ENCODE measurements around the gene UTP25. TPM values are rescaled to one million over a fixed set of nuclear protein-coding genes. Genes with fewer than 3 reads are reported as not detected.
A peak's percentile ranks its signal among the peaks of the same experiment; 100 is the strongest.

UTP25 gene
- total and polyA plus RNA-seq, 11 donors: 0.76 to 5.5 (median 3.5) TPM

- H3K36me3 ChIP-seq: no peaks in the 10 kb centered on the region
- ATAC-seq (no peak), DNase-seq (no peak)
- intact Hi-C loops (cut with DNase I): no loop called here
- 78 to 85% (median 81%) methylated on average over 5 of the region's 5 CpGs for WGBS, 4 donors
- H3K9me3 ChIP-seq: no peaks in the 10 kb centered on the region
- H3K27ac ChIP-seq: no peak overlapping the region
- H3K4me3 ChIP-seq: no peak overlapping the region
- TF ChIP-seq CTCF (IDR thresholded peaks at IDR 0.05) (no peak), POLR2A (IDR thresholded peaks at IDR 0.05) (no peak)
- peaks cover 0 to 47% (median 17%) of the 10 kb centered on the region in 9 donors for H3K27me3 ChIP-seq
- no peaks in the 10 kb centered on the region for H3K4me1 ChIP-seq
Observed at GRCh38 chr1:209881619-209882018, 53.8 kb downstream of the UTP25 start.

- peaks cover 0 to 47% (median 19%) of the 10 kb centered on the region in 9 donors for H3K27me3 ChIP-seq
- WGBS, 4 donors: 70 to 74% (median 72%) methylated on average over 3 of the region's 3 CpGs
- H3K36me3 ChIP-seq: no peaks in the 10 kb centered on the region
- DNase-seq (no peak), ATAC-seq (no peak)
- intact Hi-C loops (cut with DNase I): no loop called here
- H3K4me1 ChIP-seq: no peaks in the 10 kb centered on the region
- H3K4me3 ChIP-seq: no peak overlapping the region
- no peak overlapping the region for H3K27ac ChIP-seq
- no peaks in the 10 kb centered on the region for H3K9me3 ChIP-seq
- TF ChIP-seq POLR2A (IDR thresholded peaks at IDR 0.05) (no peak), CTCF (IDR thresholded peaks at IDR 0.05) (no peak)
Observed at GRCh38 chr1:209882286-209882685, 54.5 kb downstream of the UTP25 start.

- TF ChIP-seq POLR2A (IDR thresholded peaks at IDR 0.05): no peak
- no peak for TF ChIP-seq CTCF (IDR thresholded peaks at IDR 0.05)
- Histone ChIP-seq H3K36me3 (no peaks in the 10 kb centered on the region), H3K27ac (no peak overlapping the region), H3K4me3 (no peak overlapping the region), H3K27me3 (peaks cover 0 to 50% (median 19%) of the 10 kb centered on the region in 9 donors), H3K9me3 (no peaks in the 10 kb centered on the region), H3K4me1 (no peaks in the 10 kb centered on the region)
- ATAC-seq (no peak), DNase-seq (no peak)
- intact Hi-C loops (cut with DNase I): no loop called here
- 56 to 67% (median 64%) methylated on average over 2 of the region's 2 CpGs for WGBS, 4 donors
Observed at GRCh38 chr1:209882942-209883340, 55.2 kb downstream of the UTP25 start.

GRCh38 chr1:209883341-209883971 lies 55.7 kb downstream of the UTP25 start:
- DNase-seq (no peak), ATAC-seq (peak in 1 of 4 donors; percentile 13)
- Histone ChIP-seq H3K4me3 (no peak overlapping the region), H3K9me3 (no peaks in the 10 kb centered on the region), H3K27me3 (peaks cover 0 to 52% (median 19%) of the 10 kb centered on the region in 9 donors), H3K27ac (no peak overlapping the region), H3K4me1 (no peaks in the 10 kb centered on the region), H3K36me3 (no peaks in the 10 kb centered on the region)
- TF ChIP-seq POLR2A (IDR thresholded peaks at IDR 0.05): no peak
- no peak for TF ChIP-seq CTCF (IDR thresholded peaks at IDR 0.05)
- intact Hi-C loops (cut with DNase I): no loop called here
- 63 to 77% (median 74%) methylated on average over 1 of the region's 1 CpG for WGBS, 4 donors
